Activated effector memory CD4-positive, alpha-beta T cell treated with Interleukin-2 at 50 U/mL for 16 hours (primary cell): ENCODE measurements around the gene AQP3.
"Not testable (repeated sequence)": the region's sequence is repeated elsewhere in the genome, so short reads cannot be mapped to it uniquely, and the experiment has no call there.

Experiments used
- DNase-seq: peaks from one replicate; pipeline ENCODE4 v3.0.0-alpha.2; 2020

AQP3 gene

DNA sequence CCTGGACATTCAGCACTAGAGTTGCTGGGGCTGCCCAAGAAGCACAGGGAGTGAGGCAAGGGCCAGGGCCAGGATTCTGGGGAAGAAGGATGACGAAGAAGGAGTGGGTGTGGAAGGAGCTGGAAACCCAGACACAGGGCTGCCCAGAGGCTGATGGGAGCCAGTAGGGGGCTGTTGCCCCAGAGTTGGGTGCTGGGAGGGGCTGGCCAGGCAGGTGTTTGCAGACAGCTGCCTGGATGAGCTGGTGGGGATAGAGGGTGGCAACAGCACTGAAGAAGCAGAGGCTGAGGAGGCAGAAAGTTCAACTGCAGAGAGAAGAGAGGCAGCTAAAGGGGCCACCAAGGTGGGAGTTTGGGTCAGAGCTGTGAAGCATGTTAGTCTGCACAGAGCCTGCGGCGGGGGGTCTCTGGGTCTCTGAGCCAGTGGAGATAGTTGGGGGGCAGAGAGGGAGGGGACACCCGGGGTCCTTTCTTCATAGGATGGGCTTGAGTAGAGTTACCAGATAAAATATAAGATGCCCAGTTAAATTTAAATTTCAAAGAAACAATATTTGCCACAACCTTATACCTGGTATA is 42.5 kb downstream of the AQP3 start:
- no peak for DNase-seq

DNA sequence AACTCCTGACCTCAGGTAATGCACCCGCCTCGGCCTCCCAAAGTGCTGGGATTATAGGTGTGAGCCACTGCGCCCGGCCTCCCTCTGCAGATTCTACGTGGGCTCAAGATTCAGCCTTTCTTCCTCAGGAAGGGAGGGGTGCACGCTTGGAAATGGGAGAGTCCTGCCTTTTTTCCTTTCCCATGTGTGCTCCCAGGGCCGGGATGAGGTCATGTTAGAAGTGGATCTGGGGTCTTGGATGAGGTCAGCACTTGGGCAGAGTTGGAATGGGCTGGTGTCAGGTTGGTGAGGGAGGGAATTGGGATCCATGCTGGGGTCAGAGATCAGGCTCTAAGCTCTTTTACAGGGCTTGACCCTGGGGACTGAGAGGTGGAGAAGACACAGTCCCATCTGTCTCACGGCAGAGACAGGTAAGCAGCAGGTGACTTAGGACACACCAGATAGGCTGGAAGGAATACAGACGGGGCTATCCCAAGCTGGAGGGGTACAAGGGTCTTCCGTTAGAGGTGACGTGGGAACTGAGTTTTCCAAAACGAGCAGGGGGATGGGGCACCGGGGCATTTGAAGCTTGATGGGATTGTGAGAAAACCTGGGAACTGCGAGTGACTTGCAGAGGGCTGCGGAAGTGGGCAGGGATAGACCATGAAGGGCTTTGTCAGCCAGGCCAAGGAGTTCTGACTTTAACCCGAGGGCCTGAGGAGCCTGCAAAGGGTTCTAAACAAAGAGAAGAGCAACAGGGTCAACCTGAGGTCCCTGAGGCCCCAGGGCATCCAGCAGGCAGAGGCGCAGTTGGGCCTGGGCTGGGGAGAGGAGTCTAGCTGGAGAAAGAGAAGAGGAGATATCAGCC is 43.2 kb downstream of the AQP3 start:
- DNase-seq = no peak

GRCh38 chr9:33402371-33402770 is 45.0 kb downstream of the AQP3 start, which contains the start of gene AQP7:
Gene AQP7 (minus strand): TSS chr9:33402568. CDS start chr9:33401262, 1,306 bp downstream.
- DNase-seq = not testable (repeated sequence)

- not testable (repeated sequence) for DNase-seq
Observed at GRCh38 chr9:33401809-33402208, 45.6 kb downstream of the AQP3 start.

GRCh38 chr9:33399047-33399446 is 48.3 kb downstream of the AQP3 start:
- not testable (repeated sequence) for DNase-seq

DNA sequence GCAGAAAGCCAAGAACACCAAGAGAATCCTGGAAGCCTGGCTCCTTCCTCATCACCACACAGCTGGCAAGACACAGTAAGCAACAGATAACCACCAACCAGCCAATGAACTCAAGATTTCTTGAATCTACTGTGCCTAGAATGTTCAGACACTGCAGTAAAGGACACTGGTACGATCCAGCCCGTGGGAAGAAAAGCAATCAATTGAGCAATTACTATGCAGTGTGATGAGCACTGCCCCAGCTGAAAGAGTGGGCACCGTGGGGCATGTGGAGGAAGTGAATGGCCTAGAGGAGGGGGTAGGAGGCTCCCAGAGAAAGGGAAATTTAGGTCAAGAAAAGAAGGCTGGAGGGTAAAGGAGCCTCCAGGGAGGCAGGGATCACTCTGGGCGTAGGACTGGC is 49.6 kb downstream of the AQP3 start:
- DNase-seq = not testable (repeated sequence)

GRCh38 chr9:33395159-33395879 is 52.1 kb downstream of the AQP3 start:
- not testable (repeated sequence) for DNase-seq

DNA sequence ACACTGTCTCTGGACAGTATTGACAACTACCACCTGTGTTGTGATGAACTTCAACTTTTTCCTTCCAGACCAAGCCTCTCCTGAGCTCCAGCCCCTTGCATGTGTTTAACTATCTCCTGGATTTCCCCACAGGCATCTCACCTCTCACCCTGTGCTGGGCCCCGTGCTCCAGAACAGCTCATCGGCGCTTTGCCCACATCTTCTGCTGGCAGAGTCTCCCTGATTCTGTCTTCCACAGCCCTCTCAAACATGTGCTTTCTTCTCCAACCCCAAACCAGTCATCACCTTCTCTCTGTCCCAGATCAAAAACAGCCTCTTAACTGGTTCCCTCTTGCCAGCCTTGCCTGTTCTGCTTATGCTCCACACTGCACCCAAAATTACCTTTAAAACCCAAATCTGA is 53.4 kb downstream of the AQP3 start:
- not testable (repeated sequence) for DNase-seq

DNA sequence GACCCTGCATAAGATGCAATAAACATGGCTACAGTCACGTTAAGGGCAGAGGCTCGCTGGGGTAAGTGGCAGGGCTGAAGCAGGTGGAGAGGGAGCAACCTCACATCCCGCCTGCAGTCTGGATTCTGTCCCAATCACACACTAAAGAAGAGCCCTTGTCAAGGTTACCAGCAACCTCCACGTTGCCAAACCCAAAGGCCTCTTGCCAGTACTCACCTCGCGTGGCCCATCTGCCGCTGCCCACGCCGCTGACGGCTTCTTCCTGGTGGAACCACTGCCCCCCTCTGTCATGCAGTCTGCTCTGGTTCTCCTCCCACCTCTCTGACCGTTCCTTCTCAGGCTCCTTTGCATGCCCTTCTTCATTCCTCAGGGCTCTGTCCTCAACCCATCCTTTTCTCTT is 53.8 kb downstream of the AQP3 start:
- DNase-seq = no peak

- DNase-seq = not testable (repeated sequence)
Observed at GRCh38 chr9:33392591-33393021, 54.8 kb downstream of the AQP3 start.
